ENCODE data around the gene SMIM11.
"Not testable (repeated sequence)": the region's sequence is repeated elsewhere in the genome, so short reads cannot be mapped to it uniquely, and the experiment has no call there.

SMIM11 gene

DNA sequence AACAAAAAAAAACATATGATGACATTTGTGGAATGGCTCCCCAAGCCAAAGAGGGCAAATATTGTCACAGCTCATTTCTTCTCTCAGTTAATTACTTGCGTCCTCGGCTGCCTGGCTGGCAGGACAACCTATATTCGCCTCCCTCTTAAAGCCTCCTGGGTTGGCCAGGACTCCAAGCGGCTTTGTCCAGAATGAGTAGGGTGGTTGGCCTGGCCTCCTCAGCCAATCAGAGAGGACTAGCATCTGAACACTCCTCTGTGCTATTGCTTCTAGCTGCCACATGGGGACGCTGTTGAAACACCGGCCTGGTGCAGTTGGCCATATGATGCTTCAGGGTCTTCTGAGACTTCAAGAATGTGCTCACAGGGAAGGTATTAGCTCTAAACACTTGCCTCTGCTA lies 53.1 kb downstream of the SMIM11 start:
- not testable (repeated sequence) for DNase-seq

DNA sequence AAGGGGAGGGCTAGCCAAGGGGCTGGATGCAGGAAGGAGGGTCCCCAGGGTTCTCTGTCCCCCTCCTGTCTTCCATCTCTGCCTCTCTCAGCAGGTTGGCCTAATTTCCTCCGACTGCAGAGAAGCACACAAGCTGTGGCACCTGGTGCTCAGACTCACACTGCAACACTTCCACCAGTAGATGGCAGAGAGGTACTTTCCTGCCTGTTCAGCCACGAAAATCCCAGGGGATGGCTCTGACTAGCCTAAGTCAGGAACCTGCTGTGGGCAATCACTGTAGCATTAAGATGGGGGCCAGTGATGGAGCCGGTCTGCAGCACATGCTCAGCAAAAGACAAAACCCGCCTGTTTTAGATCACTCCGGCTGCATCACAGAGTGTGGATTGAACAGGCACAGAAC lies 54.4 kb downstream of the SMIM11 start:
- DNase-seq: not testable (repeated sequence)
